ENCODE results near the gene KIFC3.

Gene KIFC3

GRCh38 chr16:57804111-57804837, 2.0 kb upstream of the KIFC3 start:
- Histone ChIP-seq H3K36me3 (ENCODE audit: control insufficient read depth, low read length) (no peaks in the 10 kb centered on the region), H3K27me3 (ENCODE audit: control insufficient read depth, low read length) (peaks cover 61% of the 10 kb centered on the region), H3K79me2 (ENCODE audit: control insufficient read depth, low read length) (no peaks in the 10 kb centered on the region), H3K4me1 (ENCODE audit: control insufficient read depth, low read length) (peaks cover 11% of the 10 kb centered on the region), H3K4me2 (ENCODE audit: low read length) (no peak overlapping the region), H3K9me3 (ENCODE audit: control insufficient read depth, insufficient read depth, low read length) (no peaks in the 10 kb centered on the region), H4K20me1 (ENCODE audit: control insufficient read depth, insufficient read depth, low read depth, low read length) (no peaks in the 10 kb centered on the region), H3K9me2 (replicated peaks; ENCODE audit: control insufficient read depth, low read length) (no peaks in the 10 kb centered on the region), H3F3A (ENCODE audit: control insufficient read depth, insufficient read depth) (no peaks in the 10 kb centered on the region), H3K27ac (ENCODE audit: low read depth, low read length) (no peak overlapping the region), H3K4me3 (ENCODE audit: low read length) (no peak overlapping the region)
- TF ChIP-seq CTCF (IDR thresholded peaks at IDR 0.05; ENCODE audit: low read depth, low read length, poor library complexity, severe bottlenecking), result no peak
- TF ChIP-seq EZH2phosphoT487 (IDR thresholded peaks at IDR 0.05; ENCODE audit: borderline replicate concordance, low read length), result no peak

- Histone ChIP-seq H3K79me2 (ENCODE audit: control insufficient read depth, low read length) (no peaks in the 10 kb centered on the region), H3K9me2 (replicated peaks; ENCODE audit: control insufficient read depth, low read length) (no peaks in the 10 kb centered on the region), H3K4me2 (ENCODE audit: low read length) (no peak overlapping the region), H3F3A (ENCODE audit: control insufficient read depth, insufficient read depth) (no peaks in the 10 kb centered on the region), H3K9me3 (ENCODE audit: control insufficient read depth, insufficient read depth, low read length) (no peaks in the 10 kb centered on the region), H3K27ac (ENCODE audit: low read depth, low read length) (no peak overlapping the region), H3K4me1 (ENCODE audit: control insufficient read depth, low read length) (peaks cover 8% of the 10 kb centered on the region), H4K20me1 (ENCODE audit: control insufficient read depth, insufficient read depth, low read depth, low read length) (no peaks in the 10 kb centered on the region), H3K4me3 (ENCODE audit: low read length) (no peak overlapping the region), H3K36me3 (ENCODE audit: control insufficient read depth, low read length) (no peaks in the 10 kb centered on the region), H3K27me3 (ENCODE audit: control insufficient read depth, low read length) (peaks cover 64% of the 10 kb centered on the region)
- no peak for TF ChIP-seq EZH2phosphoT487 (IDR thresholded peaks at IDR 0.05; ENCODE audit: borderline replicate concordance, low read length)
- TF ChIP-seq CTCF (IDR thresholded peaks at IDR 0.05; ENCODE audit: low read depth, low read length, poor library complexity, severe bottlenecking), result no peak
These were observed 1.1 kb upstream of the KIFC3 start for GRCh38 chr16:57803134-57803990.

DNA sequence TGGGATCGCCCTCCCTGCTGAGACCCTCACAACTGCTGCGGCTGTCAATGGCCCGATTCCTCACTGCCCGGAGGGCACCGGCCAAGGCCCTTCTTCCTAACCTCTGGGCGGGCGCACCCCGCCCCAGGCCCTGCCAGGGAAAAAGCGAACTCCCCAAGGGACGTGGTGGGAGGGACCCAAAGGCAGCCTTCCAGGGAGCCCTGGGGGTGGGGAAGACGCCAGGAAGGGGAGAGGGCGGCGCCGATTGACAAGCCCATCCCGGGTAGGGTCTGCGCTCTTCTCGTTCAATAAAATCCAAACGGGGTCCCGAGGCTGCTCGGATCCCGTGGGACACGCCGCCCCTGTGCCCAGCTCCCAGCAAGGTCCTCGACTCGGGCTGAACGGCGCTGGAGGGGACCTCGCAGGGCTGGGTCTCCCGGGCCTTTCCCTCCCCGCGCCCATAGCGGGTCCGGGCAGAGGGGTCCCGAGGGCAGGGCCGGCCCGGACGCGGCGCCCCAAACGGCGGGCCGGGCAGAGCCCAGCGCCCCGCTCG, 416 bp downstream of the KIFC3 start:
- Histone ChIP-seq H3K36me3 (ENCODE audit: control insufficient read depth, low read length) (no peaks in the 10 kb centered on the region), H3K4me1 (ENCODE audit: control insufficient read depth, low read length) (peaks cover 6% of the 10 kb centered on the region; the same call in 1 of the 2 replicates), H3K4me2 (ENCODE audit: low read length) (0 out of 2 replicates have a peak overlapping the region, but pooled peaks have one; percentile 1), H3K27me3 (ENCODE audit: control insufficient read depth, low read length) (peaks cover 59% of the 10 kb centered on the region), H3K4me3 (ENCODE audit: low read length) (no peak overlapping the region), H3K27ac (ENCODE audit: low read depth, low read length) (no peak overlapping the region), H3K9me2 (replicated peaks; ENCODE audit: control insufficient read depth, low read length) (no peaks in the 10 kb centered on the region), H3K79me2 (ENCODE audit: control insufficient read depth, low read length) (no peaks in the 10 kb centered on the region), H3K9me3 (ENCODE audit: control insufficient read depth, insufficient read depth, low read length) (no peaks in the 10 kb centered on the region), H3F3A (ENCODE audit: control insufficient read depth, insufficient read depth) (no peaks in the 10 kb centered on the region), H4K20me1 (ENCODE audit: control insufficient read depth, insufficient read depth, low read depth, low read length) (no peaks in the 10 kb centered on the region)
- TF ChIP-seq EZH2phosphoT487 (IDR thresholded peaks at IDR 0.05; ENCODE audit: borderline replicate concordance, low read length) (no peak), CTCF (IDR thresholded peaks at IDR 0.05; ENCODE audit: low read depth, low read length, poor library complexity, severe bottlenecking) (no peak)

Data from DOHH2 (cell line).